ENCODE results near the gene PRDM5. TPM values are rescaled to one million over a fixed set of nuclear protein-coding genes. Genes with fewer than 3 reads are reported as not detected.

Gene PRDM5
- total RNA-seq, 1 donor from 2014 or later = 6.9 TPM

DNA sequence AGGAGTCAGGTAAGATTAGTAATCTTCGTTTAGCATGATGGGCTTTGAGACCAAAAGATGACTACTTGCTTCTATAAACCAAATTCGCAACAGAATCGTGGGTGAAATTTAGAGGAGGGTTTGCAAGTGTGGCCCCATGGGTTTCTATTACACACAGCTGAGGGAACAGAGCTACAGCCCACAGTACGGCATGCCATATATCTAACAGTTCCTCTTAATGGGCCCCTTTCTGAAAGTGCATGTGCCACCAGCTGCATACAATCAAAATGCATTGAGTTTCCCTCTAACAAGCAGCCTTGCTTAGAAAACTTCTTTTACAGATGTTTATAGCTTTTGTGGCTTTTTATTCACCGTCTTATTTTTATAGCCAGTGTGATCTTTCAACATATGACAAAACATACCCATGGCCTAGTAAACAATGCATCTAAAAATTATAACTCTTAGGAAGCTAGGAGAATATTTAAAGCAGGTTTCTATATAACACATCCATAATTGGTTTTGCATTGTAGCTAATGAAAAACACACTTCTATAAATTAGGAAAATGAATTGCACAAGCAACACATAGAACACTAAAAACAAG, 202.1 kb downstream of the PRDM5 start:
- DNase-seq (ENCODE audit: extremely low read depth, low read depth, low spot score) = no peak

GRCh38 chr4:120718979-120719566, 203.5 kb downstream of the PRDM5 start:
- DNase-seq (ENCODE audit: extremely low read depth, low read depth, low spot score) = no peak

- DNase-seq (ENCODE audit: extremely low read depth, low read depth, low spot score) = no peak
Measured at GRCh38 chr4:120716346-120716745, 206.2 kb downstream of the PRDM5 start.

GRCh38 chr4:120714417-120715010, 208.0 kb downstream of the PRDM5 start:
- no peak for DNase-seq (ENCODE audit: extremely low read depth, low read depth, low spot score)

- no peak for DNase-seq (ENCODE audit: extremely low read depth, low read depth, low spot score)
Measured at GRCh38 chr4:120709991-120710390, 212.5 kb downstream of the PRDM5 start.

DNA sequence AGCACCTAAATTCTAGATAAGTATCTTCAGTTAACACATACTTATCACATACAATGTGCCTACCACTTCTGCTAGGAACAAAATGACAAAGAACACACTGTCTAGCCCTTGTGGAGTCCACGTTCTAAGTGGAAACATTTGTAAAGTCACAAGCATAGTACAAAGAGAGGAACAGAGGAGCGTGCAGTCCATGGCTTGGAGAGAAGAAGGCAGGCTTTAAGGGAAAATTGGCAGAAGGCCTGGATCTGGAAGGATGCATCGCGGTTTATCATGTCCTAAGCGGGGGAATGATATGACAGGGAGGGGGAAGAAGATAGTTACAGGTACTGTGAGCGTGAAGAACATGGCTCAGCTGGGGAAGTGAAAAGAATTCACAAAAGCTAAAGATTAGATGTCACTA, 218.0 kb downstream of the PRDM5 start:
- DNase-seq (ENCODE audit: extremely low read depth, low read depth, low spot score) = no peak

DNA sequence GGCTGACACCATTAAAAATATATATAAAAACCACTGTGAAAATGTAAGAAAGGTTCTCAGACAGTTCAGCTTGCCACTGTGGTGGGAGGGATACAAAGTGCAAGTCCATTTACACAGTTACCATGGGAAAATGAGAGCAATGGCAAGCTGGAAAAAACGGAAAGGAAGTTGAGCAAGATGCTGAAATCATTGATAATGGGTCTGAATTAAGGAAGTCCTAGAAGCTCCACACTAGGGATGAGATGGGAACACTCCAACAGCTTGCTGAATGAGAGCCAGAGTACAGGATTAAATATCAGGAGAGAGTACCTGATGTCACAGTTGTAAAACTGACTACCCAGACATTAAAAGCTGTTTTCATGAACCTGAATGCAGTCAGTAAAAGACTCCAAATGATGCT, 218.6 kb downstream of the PRDM5 start:
- no peak for DNase-seq (ENCODE audit: extremely low read depth, low read depth, low spot score)

DNA sequence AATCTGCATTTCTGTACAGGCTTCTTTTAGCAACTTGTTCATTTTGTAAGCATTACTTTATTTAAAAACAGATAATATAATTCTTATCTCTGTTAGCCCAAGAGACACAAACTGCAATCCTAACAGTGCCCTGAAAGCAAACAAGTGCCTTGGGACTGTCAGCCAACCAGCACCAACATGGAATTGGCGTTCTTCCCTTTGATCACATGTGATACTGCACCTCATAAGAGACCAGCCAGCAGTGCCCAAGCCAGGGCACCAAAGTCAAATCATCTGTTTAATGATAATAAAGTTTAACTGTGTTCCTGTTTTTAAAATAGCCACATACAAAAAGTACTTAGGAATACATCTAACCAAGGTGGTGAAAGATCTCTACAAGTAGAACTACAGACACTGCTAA, 223.2 kb downstream of the PRDM5 start:
- no peak for DNase-seq (ENCODE audit: extremely low read depth, low read depth, low spot score)

DNA sequence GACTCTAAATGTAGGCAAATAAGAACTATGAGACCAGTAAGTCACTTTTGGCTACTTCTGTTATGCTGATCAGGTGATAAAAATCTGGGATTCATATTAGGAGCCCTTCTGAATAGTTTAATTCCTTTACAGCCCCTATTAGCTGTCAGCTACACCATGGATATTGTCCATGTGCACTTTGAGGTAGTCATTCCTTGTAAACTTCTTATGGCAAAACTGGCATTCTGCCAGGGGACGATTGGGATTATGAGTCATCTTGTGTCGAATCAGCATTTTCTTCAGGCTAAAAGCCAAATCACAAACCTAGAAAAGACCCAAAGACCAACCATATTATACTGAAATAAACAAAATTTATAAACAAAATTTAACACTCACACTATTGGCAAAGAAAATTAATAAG, 227.6 kb downstream of the PRDM5 start:
- no peak for DNase-seq (ENCODE audit: extremely low read depth, low read depth, low spot score)

DNA sequence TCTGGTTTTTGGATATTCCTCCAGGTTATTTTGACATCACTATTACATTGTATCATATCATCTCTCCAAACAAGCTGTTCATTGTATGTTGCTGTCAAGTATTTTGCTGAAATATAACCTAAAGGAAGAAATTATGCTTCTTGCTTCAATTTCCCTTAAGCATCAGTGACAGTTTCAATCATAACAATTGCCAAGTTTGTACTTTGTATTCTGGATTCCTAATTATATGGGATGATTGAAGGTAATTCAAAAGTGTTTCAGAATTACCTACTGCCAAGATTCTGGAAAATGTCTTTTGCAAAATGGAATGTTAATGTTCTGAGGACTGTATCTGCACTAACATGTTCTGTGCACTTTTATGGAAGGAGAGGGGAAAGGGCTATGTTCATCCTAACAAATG, 228.7 kb downstream of the PRDM5 start:
- DNase-seq (ENCODE audit: extremely low read depth, low read depth, low spot score) = no peak

GRCh38 chr4:120692964-120693363, 229.6 kb downstream of the PRDM5 start:
- peak; percentile 68 for DNase-seq (ENCODE audit: extremely low read depth, low read depth, low spot score)

GRCh38 chr4:120691536-120691935, 231.0 kb downstream of the PRDM5 start:
- no peak for DNase-seq (ENCODE audit: extremely low read depth, low read depth, low spot score)

DNA sequence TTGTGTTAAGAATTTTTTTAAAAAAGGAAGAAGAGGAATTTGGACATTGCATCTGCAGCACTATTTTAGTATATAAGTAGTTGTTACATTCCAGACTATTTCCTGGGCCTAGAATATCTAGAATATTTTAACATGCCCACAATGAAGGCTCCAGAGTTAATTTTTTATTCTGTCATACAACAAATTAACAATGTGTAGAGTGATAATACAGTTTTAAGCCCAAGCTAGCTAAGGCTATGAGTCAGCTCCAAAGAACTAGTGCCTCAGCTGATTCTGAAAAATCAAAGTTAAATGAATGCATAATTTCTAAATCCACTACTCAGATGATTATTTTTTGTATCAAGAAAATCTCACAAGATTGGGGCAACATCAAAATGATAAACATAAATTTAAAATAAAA, 231.4 kb downstream of the PRDM5 start:
- no peak for DNase-seq (ENCODE audit: extremely low read depth, low read depth, low spot score)

- DNase-seq (ENCODE audit: extremely low read depth, low read depth, low spot score) = no peak
Measured at GRCh38 chr4:120688791-120689190, 233.7 kb downstream of the PRDM5 start.

DNA sequence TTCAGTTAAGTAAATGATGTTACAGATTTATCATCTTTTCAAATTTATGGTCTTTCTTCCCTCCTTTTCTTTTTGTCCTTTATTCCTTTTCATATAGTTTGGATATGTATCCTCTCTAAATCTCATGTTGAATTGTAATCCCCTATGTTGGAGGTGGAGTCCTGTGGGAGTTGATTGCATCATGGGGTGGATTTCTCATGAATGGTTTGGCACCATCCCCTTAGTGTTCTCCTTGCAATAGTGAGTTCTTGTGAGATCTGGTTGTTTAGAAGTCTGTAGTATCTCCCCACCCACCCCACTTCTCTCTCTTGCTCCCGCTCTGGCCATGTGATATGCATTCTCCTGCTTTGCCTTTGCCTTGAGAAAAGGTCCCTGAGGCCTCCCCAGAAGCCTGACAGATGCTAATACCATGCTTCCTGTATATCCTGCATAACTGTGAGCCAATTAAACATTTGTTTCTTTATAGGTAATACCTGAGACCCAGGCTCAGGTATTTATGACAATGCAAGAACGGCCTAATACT, 236.7 kb downstream of the PRDM5 start:
- no peak for DNase-seq (ENCODE audit: extremely low read depth, low read depth, low spot score)

DNA sequence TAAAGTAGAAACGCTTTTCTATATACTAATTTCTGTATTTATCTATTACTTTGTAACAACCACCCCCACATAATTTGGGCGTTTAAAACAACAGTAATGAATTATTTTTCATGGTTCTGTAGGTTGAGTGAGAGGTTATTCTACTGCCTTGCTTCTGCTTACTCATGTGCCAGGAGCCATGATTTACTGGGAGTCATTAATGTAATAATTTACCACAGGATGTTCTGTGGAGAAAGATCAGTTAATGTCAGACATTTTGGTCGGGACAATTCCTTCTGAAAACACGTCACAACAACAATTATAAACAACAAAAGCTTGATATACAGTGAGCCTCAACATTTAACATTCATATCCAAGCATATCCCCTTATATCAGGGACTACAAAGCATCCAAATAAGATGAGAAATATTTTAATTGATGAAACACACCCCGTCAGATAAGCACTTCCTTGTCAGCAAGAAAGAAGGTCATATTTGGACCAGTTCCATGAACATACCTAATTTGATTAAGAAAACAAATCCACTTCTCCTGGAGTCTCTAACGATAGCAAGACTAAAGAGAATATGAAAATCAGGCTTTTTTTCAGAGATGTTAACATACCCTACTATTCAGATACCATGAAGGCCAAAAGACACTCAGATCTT, 238.5 kb downstream of the PRDM5 start:
- DNase-seq (ENCODE audit: extremely low read depth, low read depth, low spot score) = no peak

DNA sequence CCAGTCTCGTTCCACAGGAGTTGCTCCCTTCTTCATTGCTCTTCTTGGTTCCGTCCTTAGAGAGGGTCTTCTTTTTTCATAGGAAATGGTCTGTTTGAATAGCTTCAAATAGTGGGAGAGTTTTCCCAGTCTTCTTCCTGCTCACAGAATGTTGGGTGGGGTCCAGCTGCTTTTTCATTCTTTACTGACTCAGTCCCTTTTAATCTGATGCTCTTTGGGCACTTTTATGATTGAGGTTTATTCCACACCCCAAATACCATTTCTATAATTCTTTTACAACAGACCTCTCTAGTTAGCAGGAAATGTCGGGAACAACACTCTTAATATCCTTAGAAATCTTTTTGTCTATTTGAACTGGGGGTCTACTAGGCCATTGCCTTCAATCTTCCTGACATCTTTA, 239.5 kb downstream of the PRDM5 start:
- no peak for DNase-seq (ENCODE audit: extremely low read depth, low read depth, low spot score)

DNA sequence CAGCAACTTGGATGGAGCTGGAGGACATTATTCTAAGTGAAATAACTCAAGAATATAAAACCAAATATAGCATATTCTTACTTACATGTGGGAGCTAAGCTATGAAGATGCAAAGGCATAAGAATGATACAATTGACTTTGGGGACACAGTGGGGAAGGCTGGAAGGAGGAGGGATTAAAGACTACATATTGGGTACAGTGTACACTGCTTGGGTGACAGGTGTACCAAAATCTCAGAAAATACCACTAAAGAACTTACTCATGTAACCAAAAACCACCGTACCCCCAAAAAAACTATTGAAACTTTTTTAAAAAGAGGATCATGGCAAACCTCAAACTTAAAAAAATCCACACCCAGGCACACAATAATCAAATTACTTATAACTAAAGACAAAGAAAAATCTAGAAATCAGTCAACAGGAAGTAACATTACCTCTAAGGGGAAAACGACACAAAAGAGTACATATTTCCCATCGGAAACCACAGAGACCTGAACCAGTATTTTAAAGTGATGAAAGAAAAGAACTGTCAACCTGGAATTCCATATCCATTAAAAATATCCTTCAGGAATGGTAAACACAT, 241.8 kb downstream of the PRDM5 start:
- DNase-seq (ENCODE audit: extremely low read depth, low read depth, low spot score) = no peak

DNA sequence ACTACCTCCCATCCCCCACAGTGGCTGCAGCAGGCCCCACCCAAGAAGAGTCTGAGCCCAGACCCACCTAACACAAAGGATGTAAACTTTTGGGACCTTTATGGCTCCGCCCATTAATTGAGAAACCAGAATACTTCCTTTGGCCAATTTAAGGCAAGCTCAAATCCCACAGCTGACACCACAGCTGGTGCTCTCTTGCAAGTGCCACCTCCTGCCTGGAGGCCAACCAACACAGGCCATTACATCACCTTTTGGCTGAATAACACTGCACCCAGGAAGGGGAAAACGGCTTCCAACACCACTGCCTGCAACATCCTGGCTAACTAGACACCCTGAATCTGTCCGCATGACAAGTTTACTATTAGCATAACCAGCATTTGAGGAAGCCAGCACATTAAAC, 248.8 kb downstream of the PRDM5 start:
- DNase-seq (ENCODE audit: extremely low read depth, low read depth, low spot score) = no peak

GRCh38 chr4:120672558-120673147, 249.9 kb downstream of the PRDM5 start:
- DNase-seq (ENCODE audit: extremely low read depth, low read depth, low spot score) = no peak

- no peak for DNase-seq (ENCODE audit: extremely low read depth, low read depth, low spot score)
Measured at GRCh38 chr4:120672076-120672475, 250.4 kb downstream of the PRDM5 start.

Data from glomerular endothelial cell (primary cell).